TTC549 (cell line): ENCODE results near the gene NTRK3.
"Not testable (repeated sequence)": the region's sequence is repeated elsewhere in the genome, so short reads cannot be mapped to it uniquely, and the experiment has no call there.

Source experiments
- FAIRE-seq: peaks from 2 replicates; lab custom pipeline; 2012; peaks lifted over from hg19 to GRCh38; lab: Jason Lieb, UNC

The NTRK3 gene

DNA sequence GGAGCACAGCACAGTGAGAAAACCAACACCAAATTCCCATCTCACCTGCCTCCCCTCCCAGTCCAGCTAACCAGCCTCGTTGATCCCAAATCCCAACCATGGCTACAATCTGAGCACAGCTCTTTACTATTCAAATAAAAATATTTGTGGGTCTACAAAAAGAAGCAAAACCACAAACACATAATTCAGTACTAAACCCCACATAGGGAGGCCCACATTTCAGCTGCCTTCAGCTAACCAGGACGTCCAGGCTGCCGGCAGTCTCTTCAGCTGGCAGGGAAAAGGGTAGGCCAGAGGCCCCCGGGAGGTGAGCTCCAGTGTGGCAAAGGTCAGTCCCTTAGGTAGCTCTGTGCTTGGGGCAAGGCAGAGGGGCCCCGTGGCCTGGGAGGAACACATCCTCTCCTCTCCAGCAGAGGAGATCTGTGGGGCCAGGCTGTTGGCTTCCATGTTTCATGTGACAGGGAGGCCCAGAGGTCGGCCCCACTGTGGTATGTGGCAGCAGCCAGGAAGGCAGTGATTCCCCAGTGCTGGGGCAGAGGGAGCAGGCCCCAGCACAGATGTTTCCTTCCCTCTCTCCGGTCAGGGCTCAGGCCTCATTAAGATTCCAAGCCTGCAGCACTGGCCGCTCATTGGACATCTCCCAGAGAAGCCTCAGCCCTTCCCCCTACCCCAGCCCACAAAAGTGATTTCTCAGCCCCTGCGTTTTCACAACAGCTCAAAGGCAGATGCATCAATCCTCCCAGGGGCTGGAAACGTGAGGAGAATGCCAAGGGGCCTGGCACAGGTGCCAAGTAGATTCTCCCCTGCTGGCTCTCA is 381.4 kb downstream of the NTRK3 start:
- FAIRE-seq = no peak

DNA sequence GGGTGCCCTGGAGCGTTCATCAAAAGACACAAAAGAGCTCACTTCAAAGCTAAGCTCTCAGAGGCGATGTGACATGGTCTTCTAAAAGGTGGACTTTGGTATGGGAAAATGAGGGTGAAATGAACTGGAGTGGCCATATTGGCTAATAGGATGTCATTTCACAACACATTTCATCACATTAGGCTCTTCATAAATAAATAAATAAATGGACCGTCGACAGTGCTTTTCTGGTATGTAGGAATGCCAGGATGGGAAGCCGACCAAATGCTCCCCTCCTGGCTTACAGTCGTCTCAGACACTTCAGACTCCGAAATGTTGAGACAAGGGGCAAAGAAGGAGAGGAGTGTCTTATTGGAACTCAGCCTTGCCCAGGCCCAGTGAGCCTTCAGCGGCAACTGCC is 383.0 kb downstream of the NTRK3 start:
- FAIRE-seq = no peak

DNA sequence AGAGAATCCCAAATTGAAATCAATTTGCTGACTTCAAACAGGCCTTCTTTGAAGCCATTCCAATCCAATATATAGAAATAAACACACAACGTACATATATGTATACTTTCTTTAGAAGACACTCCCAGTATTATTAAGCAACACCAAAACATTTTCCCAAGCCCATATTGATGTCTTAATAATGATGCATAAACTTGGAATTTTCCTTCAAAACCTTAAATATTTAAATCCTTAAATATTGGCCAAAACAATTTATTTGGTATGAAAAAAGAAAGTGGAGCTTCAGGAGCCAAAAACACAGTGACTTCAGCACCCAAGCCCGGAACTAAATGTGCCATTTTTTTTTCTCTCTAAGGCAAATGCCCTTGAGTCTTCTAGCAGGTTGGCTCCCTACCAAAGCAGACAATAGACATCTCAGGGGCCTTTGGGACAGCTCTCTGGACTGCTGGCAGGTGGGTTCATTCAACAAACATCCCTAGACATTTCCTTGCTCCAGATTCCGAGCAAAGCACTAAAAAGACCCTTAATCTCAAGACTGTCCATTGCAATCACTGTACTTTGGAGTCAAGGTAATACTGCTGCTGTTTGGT is 384.7 kb downstream of the NTRK3 start:
- FAIRE-seq = no peak

DNA sequence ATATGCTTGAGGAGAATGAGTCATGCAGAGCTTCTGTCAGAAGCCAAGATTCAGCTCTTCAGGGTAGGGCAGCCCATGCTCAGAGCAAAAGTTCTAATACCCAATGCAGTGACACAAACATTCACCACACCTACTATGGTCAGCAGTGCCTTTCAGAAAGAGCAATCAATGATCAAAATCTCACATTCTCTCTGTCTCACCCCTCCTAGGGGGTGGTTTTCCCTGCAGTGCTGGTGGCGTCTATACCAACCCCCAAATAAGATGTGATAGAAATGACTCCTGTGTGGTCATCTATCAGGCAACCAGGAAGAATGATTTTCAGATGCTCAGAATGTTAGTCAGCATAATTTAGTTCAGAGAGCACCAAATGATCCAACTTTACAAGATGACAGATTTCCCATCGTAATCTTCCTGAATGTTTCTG is 385.3 kb downstream of the NTRK3 start:
- FAIRE-seq = no peak

DNA sequence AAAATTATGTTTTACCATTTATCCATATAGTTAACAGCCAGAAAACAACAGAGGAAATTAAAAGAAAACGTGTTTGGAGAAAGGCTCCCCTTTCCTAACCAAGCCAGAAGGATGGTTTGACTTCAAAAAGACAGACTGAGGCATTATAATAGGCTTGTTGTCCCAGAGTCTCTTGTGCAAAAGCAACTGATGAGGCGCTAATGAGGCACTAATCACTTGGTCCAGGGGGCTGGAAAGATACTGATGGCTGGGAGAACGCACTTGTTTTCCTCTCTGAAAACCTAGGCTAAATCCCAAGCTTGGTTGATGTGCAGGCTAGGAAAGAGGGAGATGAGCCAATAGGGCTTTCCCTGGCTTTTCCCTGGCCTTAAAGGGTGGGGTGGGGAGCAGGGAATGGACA is 389.6 kb downstream of the NTRK3 start:
- no peak for FAIRE-seq

DNA sequence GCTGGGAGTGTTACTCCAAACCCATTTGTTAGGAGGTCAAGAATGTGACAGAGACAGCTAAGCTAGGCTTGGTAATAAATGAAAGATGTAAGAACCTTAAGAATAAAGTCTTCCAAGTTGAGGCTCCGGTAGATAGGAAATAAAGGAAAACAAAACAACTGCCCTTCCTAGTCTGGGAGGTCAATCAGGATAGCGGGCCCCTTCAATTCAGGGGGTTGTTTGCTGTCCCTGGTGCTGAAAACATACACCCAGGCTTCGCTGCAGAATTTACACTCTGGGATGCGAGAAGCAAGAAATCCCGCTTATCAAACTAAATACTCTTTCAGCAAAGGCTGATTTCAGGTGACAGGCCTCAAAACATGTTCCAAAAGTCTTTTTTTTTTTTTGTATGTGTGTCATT is 393.4 kb downstream of the NTRK3 start:
- no peak for FAIRE-seq

DNA sequence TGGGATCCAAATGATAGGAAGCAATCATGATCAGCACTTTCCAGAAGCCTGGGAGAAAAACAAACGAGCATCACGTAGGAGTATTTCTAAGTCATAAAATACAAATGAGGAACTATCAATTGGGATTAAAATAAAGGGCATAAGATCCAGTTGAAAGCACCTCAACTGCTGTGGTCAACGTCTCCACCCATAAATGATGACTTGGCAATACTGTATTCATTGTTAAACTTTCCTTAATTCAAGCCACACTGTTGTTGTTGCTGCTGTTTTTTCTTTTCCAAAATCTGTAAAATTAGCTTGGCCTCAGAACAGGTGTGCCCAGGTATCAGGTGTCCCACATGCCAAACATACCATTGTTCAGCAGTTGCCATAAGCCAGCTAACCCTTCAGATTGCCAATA is 395.8 kb downstream of the NTRK3 start:
- FAIRE-seq = no peak

DNA sequence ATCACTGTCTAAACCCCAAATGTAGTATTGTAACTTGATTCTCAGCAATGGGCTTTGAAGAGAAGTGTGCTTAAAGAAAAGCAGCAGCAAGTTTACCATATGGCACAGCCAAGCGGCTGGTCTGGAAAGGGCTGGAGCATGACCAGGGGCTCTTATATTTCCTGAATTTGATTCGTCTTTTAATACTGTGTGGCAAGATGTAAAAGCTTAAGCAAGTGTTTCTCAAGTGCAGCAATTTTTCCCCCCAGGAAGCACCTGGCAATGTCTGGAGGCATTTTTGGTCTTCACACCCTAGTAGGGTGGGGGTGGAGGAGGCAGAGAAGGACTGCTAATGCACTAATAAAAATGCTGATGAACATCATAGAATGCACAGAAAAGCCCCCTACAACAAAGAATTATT is 397.9 kb downstream of the NTRK3 start:
- FAIRE-seq = no peak

DNA sequence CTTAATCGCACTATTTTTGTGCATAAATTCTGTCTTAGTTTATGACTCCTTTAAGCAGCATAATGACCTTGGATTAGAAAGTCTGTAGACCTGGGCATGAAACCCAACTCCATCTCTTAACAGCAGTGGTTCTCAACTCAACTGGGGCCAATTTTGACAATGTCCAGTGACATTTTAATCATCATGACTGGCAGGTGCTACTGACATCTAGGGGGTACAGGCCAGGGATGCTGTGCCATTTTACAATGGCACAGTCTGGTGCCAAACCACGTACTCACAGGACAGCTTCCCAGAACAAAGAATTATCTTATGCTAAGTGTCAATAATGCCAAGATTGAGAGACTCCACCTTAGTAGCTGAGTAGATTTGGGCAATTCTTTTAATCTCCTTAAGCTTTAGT is 405.0 kb downstream of the NTRK3 start:
- no peak for FAIRE-seq

DNA sequence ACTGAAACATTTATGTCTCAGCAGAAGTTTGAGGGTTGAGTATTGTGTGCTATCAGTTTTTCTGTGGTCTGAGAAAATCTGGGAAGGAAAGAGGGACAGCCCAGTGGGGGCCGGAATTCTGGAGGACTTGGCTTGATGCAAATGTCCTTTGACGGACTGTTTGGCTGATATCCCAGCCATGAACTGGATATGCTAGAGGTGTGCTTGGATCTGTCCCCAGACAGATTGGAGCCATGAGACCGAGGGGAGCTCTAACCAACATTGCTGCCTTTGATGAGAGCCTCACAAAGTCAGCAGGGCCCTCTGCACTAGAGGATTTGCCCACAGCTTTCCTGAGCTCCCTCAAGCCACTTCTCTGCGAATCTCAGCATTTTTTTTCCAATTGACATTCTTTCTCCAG is 405.6 kb downstream of the NTRK3 start:
- no peak for FAIRE-seq

DNA sequence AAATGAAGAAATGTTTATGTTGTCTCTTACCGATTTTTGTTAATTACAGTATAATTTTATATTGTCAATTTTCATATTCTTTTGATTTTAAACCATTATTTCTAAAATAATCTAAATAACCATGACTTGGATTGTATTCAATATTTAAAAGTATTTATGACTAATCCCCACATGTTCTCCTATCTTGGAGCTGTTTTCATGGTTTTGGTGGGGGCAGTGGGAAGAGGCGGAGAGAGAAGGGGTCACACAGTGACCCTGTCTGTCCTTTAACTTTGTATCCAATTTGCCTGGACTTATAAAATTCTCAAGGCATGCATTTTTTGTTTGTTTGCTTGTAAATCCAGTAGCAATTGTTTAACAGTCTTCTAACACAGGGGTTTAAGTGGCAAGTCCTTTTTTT is 407.4 kb downstream of the NTRK3 start:
- no peak for FAIRE-seq

DNA sequence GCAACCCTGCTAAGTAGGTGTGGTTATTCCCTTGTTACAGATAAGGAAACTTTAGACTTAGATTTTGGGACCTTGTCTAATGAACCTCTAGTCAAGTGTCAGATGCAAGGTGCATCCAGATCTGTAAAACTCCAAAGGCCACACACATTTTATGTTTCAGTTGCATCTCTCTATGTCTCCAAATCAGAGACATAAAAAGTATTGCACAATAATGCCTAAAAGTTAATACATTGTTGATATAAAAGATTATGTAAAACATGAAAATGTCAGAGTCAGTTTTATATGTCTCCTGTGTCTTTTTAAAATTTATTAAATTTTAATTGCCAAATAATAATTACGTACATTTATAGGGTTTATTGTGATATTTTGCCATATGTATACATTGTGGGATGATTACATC is 408.5 kb downstream of the NTRK3 start:
- FAIRE-seq = no peak

DNA sequence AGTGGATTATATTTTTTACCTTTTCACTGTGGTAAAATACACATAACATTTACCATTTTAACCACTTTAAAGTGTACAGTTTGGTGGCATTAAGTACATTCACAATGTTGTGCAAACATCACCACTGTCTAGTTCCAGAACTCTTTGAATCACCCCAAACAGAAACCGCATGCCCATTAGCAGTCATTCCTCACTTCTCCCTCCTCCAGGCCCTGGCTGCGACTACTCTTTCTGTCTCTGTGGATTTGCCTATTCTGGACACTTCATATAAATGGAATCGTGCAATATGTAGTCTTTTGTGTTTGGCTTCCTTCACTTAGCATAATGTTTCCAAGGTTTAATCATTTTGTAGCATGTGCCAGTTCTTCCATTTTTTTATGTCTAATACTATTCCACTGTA is 409.8 kb downstream of the NTRK3 start:
- FAIRE-seq = no peak

DNA sequence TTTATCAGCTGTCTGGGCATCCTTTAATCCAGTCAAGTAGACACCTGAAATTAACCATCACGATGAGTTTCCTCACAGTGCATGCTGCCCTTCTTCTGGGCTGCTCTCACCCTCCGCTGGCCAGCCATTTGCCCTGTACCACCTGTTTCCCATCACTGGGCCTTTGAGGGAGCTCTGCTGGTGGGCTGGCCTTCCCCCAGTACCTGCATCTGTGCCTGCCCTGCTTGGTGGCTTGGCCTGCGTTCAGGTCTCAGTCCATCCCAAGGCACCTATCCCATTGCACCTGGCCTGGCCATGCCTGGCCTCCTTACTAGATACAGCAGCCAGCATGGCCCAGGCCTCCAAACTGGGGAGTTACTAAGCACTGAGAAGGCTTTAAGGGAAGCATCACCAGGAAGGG is 413.2 kb downstream of the NTRK3 start:
- no peak for FAIRE-seq

DNA sequence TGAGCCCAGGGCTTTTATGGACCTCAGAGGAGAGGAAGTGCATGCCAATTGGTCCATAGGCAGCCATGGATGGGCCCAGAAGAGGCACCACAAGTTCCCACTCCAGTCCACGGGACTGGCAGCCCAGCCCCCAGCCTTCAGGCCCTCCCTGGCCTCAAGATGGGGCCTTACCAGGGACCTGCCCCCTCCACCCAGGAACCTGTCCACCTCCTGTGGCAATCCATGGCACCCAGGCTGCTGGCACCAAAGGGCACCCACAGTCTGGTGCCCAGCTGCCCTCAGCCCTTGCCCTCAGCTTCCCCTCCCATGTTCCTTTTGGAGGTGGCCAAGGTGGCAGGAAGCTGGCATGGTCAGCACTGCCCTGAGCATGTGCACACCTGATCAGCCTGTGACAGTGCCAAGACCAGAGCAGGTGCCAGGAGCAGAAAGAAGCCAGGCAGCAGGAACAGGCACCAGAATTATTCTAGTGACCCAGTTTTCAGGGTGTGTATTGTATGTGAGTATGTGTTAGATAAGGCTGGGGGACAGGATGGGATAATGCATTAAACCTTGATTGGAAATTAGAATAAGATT is 415.0 kb downstream of the NTRK3 start:
- no peak for FAIRE-seq

DNA sequence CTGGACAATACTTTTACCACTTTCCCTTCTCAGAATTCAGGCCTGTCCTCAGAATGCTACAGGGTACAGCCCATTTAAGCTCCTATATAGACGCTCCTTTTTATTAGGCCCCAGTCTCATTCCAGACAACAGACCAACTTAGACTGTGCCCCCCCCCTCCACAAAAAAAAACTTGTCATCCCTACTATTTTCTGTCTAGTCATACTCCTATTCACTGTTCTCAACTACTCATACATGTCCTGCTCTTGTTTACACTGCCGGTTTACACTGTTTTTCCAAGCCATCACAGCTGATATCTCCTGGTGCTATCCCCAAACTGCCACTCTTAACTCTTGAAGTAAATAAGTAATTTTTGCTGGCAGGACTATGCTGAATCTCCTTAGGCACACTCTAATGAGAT is 420.7 kb downstream of the NTRK3 start:
- FAIRE-seq = not testable (repeated sequence)

DNA sequence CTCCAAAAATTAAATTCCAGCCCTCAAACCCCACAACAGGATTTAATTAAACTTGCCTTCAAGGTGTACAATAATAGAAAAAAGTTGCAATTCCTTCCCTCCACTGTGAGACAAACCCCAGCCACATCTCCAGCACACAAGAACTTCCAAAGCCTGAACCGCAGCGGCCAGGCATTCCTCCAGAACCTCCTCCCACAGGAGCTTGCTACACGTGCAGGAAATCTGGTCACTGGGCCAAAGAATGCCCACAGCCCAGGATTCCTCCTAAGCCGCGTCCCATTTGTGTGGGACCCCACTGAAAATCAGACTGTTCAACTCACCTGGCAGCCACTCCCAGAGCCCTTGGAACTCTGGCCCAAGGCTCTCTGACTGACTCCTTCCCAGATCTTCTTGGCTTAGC is 423.2 kb downstream of the NTRK3 start:
- not testable (repeated sequence) for FAIRE-seq

DNA sequence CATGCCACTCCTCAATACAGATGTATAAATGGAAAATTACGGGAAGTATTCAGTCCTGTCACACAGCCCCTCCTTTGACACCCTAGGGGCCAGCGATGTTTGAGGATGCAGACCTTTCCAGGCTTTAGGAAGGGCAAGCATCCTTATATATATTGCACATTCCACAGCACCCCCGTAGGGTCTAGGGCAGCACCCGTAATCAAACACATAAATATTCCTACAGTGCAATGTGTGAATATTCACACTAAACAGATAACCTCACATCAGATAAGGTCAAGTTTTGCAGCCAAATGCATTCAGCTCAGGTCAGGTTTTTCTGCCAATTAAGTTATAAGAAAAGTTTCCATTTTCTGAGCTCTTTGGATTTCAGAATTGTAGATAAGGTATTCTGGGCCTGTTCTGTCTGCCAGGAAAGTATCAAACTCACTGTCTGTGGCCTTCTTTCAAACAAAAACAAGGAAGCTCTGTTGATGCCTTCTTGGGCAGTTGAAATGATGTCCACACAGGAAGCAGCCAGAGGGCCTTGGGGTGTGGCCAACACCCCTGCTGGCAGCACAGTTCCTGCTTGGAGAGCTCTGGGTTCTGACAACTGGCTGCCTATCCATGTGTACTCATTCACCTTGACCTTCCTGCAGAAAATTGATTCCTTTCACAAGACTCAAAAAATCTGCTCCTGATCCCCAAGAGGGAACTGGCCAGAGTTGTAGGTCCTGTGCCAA is 427.0 kb downstream of the NTRK3 start:
- no peak for FAIRE-seq

DNA sequence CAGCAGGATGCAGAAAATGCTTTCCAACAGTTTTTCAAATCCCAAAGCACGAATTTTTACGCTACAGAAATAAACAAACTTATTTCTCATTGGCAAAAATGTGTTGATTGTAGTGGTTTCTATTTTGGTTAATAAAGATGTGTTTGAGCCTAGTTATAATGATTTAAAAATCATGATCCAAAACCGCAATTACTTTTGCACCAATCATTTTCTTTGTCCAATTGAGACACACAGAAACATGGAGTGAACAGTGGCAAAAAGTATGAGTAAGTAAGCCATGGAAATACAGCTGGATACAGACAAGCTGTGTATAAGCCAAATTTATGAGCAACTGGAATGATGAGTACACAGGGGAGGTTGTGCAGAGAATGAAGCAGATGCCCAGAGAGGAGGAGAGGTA is 427.9 kb downstream of the NTRK3 start:
- no peak for FAIRE-seq

DNA sequence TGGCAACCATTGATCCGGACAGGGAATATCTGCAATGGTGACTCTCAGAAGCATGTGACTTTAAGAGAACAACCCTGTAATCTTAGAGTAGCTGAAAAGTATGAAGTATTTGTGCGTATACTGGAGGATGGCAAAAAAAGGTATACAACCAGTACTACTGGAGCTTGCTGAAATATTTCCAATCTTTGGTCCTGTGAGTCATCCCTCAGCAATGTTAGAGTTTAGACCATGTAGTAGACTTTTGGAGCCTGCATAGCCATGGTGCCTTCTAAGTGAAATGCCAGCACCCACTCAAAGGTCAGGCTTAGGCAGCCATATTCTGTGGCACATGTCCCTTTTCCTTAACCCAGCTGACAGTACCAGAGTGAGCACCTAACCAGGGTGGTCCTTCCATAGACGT is 429.4 kb downstream of the NTRK3 start:
- no peak for FAIRE-seq

DNA sequence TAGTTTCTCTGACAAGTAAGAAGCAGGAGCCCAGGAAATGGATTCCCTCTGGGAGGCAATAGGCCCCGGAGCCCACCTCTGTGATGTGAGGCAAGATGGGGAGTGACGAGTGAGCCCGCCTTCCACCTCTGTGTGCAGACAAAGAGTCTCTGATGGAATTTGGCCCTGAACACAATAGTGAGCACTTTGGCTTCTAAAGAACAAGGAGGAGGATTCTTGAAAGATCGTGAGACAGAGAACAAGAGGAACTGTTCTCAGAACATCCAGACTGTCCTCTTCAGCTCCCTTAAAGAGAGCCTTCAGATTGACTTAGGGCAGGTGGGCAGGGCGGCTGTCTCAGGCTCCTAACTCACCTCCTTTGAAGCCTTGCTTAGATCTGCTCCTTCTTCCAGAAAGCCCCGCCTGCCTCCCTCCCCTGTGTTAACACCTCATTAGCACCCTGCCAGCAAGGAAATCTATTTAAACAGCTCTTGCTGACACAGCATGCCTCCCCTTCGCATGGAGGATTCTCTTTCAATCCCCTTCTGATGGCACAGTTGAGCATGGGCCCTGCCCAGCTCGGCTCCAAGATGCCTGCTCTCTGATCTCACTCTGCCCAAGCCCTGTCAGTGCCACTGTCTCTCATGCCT is 430.3 kb downstream of the NTRK3 start:
- FAIRE-seq = no peak

DNA sequence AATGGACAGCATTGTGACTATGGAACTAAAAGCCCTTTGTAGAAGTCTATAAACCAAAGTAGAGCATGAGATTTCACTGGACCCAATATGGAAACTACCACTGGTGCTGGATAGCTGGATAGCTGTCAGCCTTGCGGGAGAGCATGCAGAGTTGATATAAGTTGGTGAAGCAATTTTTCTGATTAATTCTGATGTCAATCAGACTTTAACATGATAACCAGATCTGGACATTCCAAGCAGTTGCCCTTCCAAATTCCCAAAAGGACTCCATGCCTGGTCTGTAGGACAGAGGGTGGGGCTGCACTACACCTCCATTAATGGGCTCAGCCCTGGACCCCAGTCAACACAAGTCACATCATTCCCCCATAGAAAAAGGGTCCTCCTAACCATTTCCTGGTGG is 437.8 kb downstream of the NTRK3 start:
- FAIRE-seq = no peak

DNA sequence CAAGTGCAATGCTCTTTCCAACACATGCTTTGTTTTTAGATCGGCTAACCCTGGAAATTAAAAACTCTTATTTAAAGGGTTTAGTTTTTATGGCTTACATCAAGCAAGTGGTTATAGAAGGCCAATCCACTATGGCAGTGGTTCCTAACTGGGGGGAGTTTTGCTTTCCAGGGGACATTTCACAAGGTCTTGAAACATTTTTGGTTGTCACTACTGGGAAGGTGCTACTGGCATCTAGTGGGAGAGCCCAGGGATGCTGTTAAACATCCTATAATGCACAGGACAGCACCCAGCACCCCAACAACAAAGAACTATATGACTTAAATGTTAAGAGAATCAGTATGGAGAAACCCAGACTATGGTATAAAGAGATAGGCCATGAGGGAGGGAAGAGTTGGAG is 439.0 kb downstream of the NTRK3 start:
- FAIRE-seq = no peak
